ENCODE data around the gene SCCPDH. TPM values are rescaled to one million over a fixed set of nuclear protein-coding genes. Genes with fewer than 3 reads are reported as not detected.
A peak's percentile ranks its signal among the peaks of the same experiment; 100 is the strongest.

The SCCPDH gene
- total RNA-seq, 1 experiment from 2014 or later = 10.9 TPM

GRCh38 chr1:246795906-246796694 lies 71.9 kb downstream of the SCCPDH start:
- CTCF ChIA-PET = interaction anchor here (0.8 kb wide), 2 partner anchors 11 to 18 kb away, joined by 3 to 4 read pairs; no protein-coding TSS in a partner anchor
- DNase-seq (ENCODE audit: low spot score) (no peak), ATAC-seq (no peak)
- Mint-ChIP-seq H3K9me3 (no peaks in the 10 kb centered on the region), H3K27me3 (ENCODE audit: low read depth) (no peaks in the 10 kb centered on the region), H3K4me1 (peaks cover 44% of the 10 kb centered on the region), H3K4me3 (no peak overlapping the region), H3K36me3 (no peaks in the 10 kb centered on the region), H3K27ac (peak overlapping the region; percentile 64)
- TF ChIP-seq ZBTB43 (CRISPR knock-in tag; IDR thresholded peaks at IDR 0.05) (no peak), ZNF138 (CRISPR knock-in tag; conservative IDR thresholded peaks at IDR 0.05) (no peak), E2F4 (CRISPR knock-in tag; IDR thresholded peaks at IDR 0.05; ENCODE audit: borderline replicate concordance, low read depth) (no peak), ZSCAN18 (CRISPR knock-in tag; IDR thresholded peaks at IDR 0.05) (no peak), TEAD4 (CRISPR knock-in tag; IDR thresholded peaks at IDR 0.05) (no peak), TP53 (CRISPR knock-in tag; IDR thresholded peaks at IDR 0.05) (no peak; the same call in 1 of the 2 replicates), SMAD3 (CRISPR knock-in tag; IDR thresholded peaks at IDR 0.05; ENCODE audit: borderline replicate concordance) (no peak)
- TF ChIP-seq, protein P1, sequence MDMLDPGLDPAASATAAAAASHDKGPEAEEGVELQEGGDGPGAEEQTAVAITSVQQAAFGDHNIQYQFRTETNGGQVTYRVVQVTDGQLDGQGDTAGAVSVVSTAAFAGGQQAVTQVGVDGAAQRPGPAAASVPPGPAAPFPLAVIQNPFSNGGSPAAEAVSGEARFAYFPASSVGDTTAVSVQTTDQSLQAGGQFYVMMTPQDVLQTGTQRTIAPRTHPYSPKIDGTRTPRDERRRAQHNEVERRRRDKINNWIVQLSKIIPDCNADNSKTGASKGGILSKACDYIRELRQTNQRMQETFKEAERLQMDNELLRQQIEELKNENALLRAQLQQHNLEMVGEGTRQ (CRISPR knock-in tag; IDR thresholded peaks at IDR 0.05) = no peak
- TF ChIP-seq, protein P2, sequence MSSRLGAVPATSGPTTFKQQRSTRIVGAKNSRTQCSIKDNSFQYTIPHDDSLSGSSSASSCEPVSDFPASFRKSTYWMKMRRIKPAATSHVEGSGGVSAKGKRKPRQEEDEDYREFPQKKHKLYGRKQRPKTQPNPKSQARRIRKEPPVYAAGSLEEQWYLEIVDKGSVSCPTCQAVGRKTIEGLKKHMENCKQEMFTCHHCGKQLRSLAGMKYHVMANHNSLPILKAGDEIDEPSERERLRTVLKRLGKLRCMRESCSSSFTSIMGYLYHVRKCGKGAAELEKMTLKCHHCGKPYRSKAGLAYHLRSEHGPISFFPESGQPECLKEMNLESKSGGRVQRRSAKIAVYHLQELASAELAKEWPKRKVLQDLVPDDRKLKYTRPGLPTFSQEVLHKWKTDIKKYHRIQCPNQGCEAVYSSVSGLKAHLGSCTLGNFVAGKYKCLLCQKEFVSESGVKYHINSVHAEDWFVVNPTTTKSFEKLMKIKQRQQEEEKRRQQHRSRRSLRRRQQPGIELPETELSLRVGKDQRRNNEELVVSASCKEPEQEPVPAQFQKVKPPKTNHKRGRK (CRISPR knock-in tag; IDR thresholded peaks at IDR 0.05; ENCODE audit: borderline replicate concordance) = no peak
- POLR2A ChIA-PET = interaction anchor here (0.5 kb wide), 1 partner anchor 126 kb away, joined by 3 read pairs; no protein-coding TSS in a partner anchor

GRCh38 chr1:246797157-246797556 lies 72.9 kb downstream of the SCCPDH start:
- ChIA-PET CTCF (no interaction called here), POLR2A (no interaction called here)
- TF ChIP-seq ZBTB21 (CRISPR knock-in tag; IDR thresholded peaks at IDR 0.05; ENCODE audit: borderline replicate concordance) (no peak), GTF2I (CRISPR knock-in tag; conservative IDR thresholded peaks at IDR 0.05) (no peak), TCF7 (CRISPR knock-in tag; IDR thresholded peaks at IDR 0.05; ENCODE audit: low read depth) (no peak), ZNF423 (CRISPR knock-in tag; IDR thresholded peaks at IDR 0.05) (no peak), MYBL2 (CRISPR knock-in tag; IDR thresholded peaks at IDR 0.05) (no peak), PRRX2 (CRISPR knock-in tag; IDR thresholded peaks at IDR 0.05) (no peak), ZNF219 (CRISPR knock-in tag; IDR thresholded peaks at IDR 0.05; ENCODE audit: borderline replicate concordance) (no peak)
- Mint-ChIP-seq H3K4me1 (peaks cover 44% of the 10 kb centered on the region), H3K27me3 (ENCODE audit: low read depth) (no peaks in the 10 kb centered on the region), H3K27ac (no peak overlapping the region), H3K4me3 (no peak overlapping the region), H3K9me3 (no peaks in the 10 kb centered on the region), H3K36me3 (no peaks in the 10 kb centered on the region)
- DNase-seq (ENCODE audit: low spot score) = no peak
- no peak for ATAC-seq

Measured in WTC11 (cell line).